H1 (cell line): ENCODE data around the gene LAMA4. TPM values are rescaled to one million over a fixed set of nuclear protein-coding genes. Genes with fewer than 3 reads are reported as not detected.

Experiments used
- CREB1 ChIP-seq: IDR thresholded peaks from 2 replicates; pipeline ENCODE4 v1.6.1; 2012; ENCODE audit warnings: inconsistent platforms
- GABPA ChIP-seq: IDR thresholded peaks from 2 replicates; pipeline ENCODE4 v1.6.1; 2011; ENCODE audit warnings: mild to moderate bottlenecking, low read length, moderate library complexity, borderline replicate concordance; ENCODE audit not compliant: insufficient read depth
- HDAC6 ChIP-seq: IDR thresholded peaks from one replicate; pipeline ENCODE4 v1.7.1; 2012; ENCODE audit warnings: low read depth, mild to moderate bottlenecking, inconsistent platforms, low read length, moderate library complexity
- SAP30 ChIP-seq: fragments of 300-600 bp; sonication (generic); IDR thresholded peaks from 2 replicates; pipeline ENCODE4 v1.7.1; 2012; ENCODE audit warnings: low read length, moderate library complexity, mild to moderate bottlenecking, inconsistent platforms; ENCODE audit not compliant: insufficient read depth, insufficient replicate concordance
- SIN3A ChIP-seq, 2 experiments: IDR thresholded peaks in 1 of 2; conservative IDR thresholded peaks in 1 of 2; 2 replicates each; pipeline ENCODE4 v1.6.1; 2011 to 2012; ENCODE audit warnings: low read length in 2 of 2, improper control_type of control experiment in 1 of 2, low read depth in 1 of 2, mild to moderate bottlenecking in 1 of 2
- SRF ChIP-seq: IDR thresholded peaks from 2 replicates; pipeline ENCODE4 v1.6.1; 2011; ENCODE audit warnings: mild to moderate bottlenecking, low read depth, low read length, moderate library complexity
- polyA plus RNA-seq, 7 experiments: library from polyadenylated mRNA; depleted of rRNA in 3 of 7; stranded (reverse) in 5 of 7; unstranded in 2 of 7; fragments of >200 nt in 5 of 7; fragments of 200-250 nt in 2 of 7; gene quantifications; 1 replicate in 5 of 7; 2 replicates in 1 of 7; 4 replicates in 1 of 7; pipeline versions ENCODE4 v1.2.1 to v1.2.3, GENCODE V29; 2011 to 2013; ENCODE audit warnings: missing spikeins in 2 of 7, mixed read lengths in 2 of 7
- total RNA-seq: library from RNA; stranded (reverse); fragmentation: NEBNext Ultra II Directional; extraction: Animal tissue kit (Norgen Biotek cat#: 25700); gene quantifications from 2 replicates; pipeline ENCODE4 v1.2.1, GENCODE V29; 2021
- TF ChIP-seq, protein P1 (sequence below): fragments of 300-600 bp; sonication (generic); IDR thresholded peaks from 2 replicates; pipeline ENCODE4 v1.7.1; 2012; ENCODE audit warnings: low read length, moderate library complexity, mild to moderate bottlenecking, inconsistent platforms; ENCODE audit not compliant: insufficient replicate concordance
- TF ChIP-seq, protein P2 (sequence below): IDR thresholded peaks from 2 replicates; pipeline ENCODE4 v1.6.1; 2012; ENCODE audit warnings: inconsistent platforms

Gene LAMA4
- total and polyA plus RNA-seq, 2 of the 8 experiments (the other 6 are each of a cell fraction or from before 2014, with no cell fraction given) = 0.95 to 1.5 TPM

GRCh38 chr6:112061605-112062004, 192.8 kb downstream of the LAMA4 start (continued):
- TF ChIP-seq HDAC6 = no peak
- TF ChIP-seq CREB1 = no peak
- no peak for TF ChIP-seq SRF
- TF ChIP-seq SIN3A (conservative IDR thresholded peaks at IDR 0.05 in 1 of 2, IDR thresholded peaks at IDR 0.05 in 1 of 2; ENCODE audit: low read depth in 1 of 2, low read length in 2 of 2) = no peak
- TF ChIP-seq, protein P1, sequence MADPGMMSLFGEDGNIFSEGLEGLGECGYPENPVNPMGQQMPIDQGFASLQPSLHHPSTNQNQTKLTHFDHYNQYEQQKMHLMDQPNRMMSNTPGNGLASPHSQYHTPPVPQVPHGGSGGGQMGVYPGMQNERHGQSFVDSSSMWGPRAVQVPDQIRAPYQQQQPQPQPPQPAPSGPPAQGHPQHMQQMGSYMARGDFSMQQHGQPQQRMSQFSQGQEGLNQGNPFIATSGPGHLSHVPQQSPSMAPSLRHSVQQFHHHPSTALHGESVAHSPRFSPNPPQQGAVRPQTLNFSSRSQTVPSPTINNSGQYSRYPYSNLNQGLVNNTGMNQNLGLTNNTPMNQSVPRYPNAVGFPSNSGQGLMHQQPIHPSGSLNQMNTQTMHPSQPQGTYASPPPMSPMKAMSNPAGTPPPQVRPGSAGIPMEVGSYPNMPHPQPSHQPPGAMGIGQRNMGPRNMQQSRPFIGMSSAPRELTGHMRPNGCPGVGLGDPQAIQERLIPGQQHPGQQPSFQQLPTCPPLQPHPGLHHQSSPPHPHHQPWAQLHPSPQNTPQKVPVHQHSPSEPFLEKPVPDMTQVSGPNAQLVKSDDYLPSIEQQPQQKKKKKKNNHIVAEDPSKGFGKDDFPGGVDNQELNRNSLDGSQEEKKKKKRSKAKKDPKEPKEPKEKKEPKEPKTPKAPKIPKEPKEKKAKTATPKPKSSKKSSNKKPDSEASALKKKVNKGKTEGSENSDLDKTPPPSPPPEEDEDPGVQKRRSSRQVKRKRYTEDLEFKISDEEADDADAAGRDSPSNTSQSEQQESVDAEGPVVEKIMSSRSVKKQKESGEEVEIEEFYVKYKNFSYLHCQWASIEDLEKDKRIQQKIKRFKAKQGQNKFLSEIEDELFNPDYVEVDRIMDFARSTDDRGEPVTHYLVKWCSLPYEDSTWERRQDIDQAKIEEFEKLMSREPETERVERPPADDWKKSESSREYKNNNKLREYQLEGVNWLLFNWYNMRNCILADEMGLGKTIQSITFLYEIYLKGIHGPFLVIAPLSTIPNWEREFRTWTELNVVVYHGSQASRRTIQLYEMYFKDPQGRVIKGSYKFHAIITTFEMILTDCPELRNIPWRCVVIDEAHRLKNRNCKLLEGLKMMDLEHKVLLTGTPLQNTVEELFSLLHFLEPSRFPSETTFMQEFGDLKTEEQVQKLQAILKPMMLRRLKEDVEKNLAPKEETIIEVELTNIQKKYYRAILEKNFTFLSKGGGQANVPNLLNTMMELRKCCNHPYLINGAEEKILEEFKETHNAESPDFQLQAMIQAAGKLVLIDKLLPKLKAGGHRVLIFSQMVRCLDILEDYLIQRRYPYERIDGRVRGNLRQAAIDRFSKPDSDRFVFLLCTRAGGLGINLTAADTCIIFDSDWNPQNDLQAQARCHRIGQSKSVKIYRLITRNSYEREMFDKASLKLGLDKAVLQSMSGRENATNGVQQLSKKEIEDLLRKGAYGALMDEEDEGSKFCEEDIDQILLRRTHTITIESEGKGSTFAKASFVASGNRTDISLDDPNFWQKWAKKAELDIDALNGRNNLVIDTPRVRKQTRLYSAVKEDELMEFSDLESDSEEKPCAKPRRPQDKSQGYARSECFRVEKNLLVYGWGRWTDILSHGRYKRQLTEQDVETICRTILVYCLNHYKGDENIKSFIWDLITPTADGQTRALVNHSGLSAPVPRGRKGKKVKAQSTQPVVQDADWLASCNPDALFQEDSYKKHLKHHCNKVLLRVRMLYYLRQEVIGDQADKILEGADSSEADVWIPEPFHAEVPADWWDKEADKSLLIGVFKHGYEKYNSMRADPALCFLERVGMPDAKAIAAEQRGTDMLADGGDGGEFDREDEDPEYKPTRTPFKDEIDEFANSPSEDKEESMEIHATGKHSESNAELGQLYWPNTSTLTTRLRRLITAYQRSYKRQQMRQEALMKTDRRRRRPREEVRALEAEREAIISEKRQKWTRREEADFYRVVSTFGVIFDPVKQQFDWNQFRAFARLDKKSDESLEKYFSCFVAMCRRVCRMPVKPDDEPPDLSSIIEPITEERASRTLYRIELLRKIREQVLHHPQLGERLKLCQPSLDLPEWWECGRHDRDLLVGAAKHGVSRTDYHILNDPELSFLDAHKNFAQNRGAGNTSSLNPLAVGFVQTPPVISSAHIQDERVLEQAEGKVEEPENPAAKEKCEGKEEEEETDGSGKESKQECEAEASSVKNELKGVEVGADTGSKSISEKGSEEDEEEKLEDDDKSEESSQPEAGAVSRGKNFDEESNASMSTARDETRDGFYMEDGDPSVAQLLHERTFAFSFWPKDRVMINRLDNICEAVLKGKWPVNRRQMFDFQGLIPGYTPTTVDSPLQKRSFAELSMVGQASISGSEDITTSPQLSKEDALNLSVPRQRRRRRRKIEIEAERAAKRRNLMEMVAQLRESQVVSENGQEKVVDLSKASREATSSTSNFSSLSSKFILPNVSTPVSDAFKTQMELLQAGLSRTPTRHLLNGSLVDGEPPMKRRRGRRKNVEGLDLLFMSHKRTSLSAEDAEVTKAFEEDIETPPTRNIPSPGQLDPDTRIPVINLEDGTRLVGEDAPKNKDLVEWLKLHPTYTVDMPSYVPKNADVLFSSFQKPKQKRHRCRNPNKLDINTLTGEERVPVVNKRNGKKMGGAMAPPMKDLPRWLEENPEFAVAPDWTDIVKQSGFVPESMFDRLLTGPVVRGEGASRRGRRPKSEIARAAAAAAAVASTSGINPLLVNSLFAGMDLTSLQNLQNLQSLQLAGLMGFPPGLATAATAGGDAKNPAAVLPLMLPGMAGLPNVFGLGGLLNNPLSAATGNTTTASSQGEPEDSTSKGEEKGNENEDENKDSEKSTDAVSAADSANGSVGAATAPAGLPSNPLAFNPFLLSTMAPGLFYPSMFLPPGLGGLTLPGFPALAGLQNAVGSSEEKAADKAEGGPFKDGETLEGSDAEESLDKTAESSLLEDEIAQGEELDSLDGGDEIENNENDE = no peak
- TF ChIP-seq SAP30 = no peak
- TF ChIP-seq, protein P2, sequence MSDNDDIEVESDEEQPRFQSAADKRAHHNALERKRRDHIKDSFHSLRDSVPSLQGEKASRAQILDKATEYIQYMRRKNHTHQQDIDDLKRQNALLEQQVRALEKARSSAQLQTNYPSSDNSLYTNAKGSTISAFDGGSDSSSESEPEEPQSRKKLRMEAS = no peak
- no peak for TF ChIP-seq GABPA
